ENCODE data around the gene CHKA. TPM values are rescaled to one million over a fixed set of nuclear protein-coding genes. Genes with fewer than 3 reads are reported as not detected.

CHKA gene
- total and polyA plus RNA-seq, 9 of the 15 experiments (the other 6 are each of a cell fraction or from before 2014, with no cell fraction given): 3.6 to 37.0 (median 30.2) TPM

GRCh38 chr11:68026391-68027105 is 94.6 kb downstream of the CHKA start (continued):
- no peak for TF ChIP-seq MGA (IDR thresholded peaks at IDR 0.05)
- no peak for TF ChIP-seq STAG1 (CRISPR knock-in tag; IDR thresholded peaks at IDR 0.05; ENCODE audit: borderline replicate concordance)
- TF ChIP-seq ZNF830 (CRISPR knock-in tag; IDR thresholded peaks at IDR 0.05): no peak
- no peak for TF ChIP-seq GABPA (tag; conservative IDR thresholded peaks at IDR 0.05; ENCODE audit: low read depth)
- no peak for TF ChIP-seq PHF20 (IDR thresholded peaks at IDR 0.05; ENCODE audit: partially characterized antibody)
- TF ChIP-seq MLX (CRISPR knock-in tag; conservative IDR thresholded peaks at IDR 0.05): no peak
- no peak for TF ChIP-seq RNF219 (CRISPR knock-in tag; IDR thresholded peaks at IDR 0.05)
- TF ChIP-seq ZNF512 (tag; IDR thresholded peaks at IDR 0.05): no peak
